SU-DHL-6 (cell line): ENCODE results near the gene SMARCA4.

Experiments used
- CTCF ChIP-seq: fragments of 200-600 bp; sonication (generic); IDR thresholded peaks from one replicate; pipeline ENCODE4 v1.5.1; 2017; ENCODE audit warnings: antibody characterized with exemption, mild to moderate bottlenecking, low read length, moderate library complexity; ENCODE audit not compliant: insufficient read depth, poor library complexity, severe bottlenecking
- EZH2phosphoT487 ChIP-seq: fragments of 200-600 bp; sonication (generic), shearing (Covaris generic); conservative IDR thresholded peaks from 2 replicates; pipeline ENCODE4 v1.6.1; 2018; ENCODE audit warnings: mild to moderate bottlenecking, antibody characterized with exemption, low read length, moderate library complexity, mixed read lengths

GRCh38 chr19:11010041-11010440, 49.2 kb downstream of the SMARCA4 start:
- TF ChIP-seq CTCF (no peak), EZH2phosphoT487 (no peak)
